Endothelial cell of umbilical vein (primary cell): Measurements from ENCODE around the gene MEF2C. TPM values are rescaled to one million over a fixed set of nuclear protein-coding genes. Genes with fewer than 3 reads are reported as not detected.

ENCODE experiments used
- BruUV-seq: library from RNA; stranded (reverse); fragments of 400-500 nt; replicated peaks from 2 replicates; lab custom pipeline; 2021; lab: Mats Ljungman, UMichigan
- CTCF ChIA-PET: fragments of 300-600, 350-600 bp; sonication (Branson Sonifier 250); formaldehyde crosslinking; loops from one replicate; lab custom pipeline; 2021; ENCODE audit warnings: antibody characterized with exemption, inconsistent platforms; lab: Charles Lee
- POLR2A ChIA-PET: fragments of 300-600, 350-600 bp; sonication (Branson Sonifier 250); formaldehyde crosslinking; loops from one replicate; lab custom pipeline; 2021; ENCODE audit warnings: antibody characterized with exemption, inconsistent platforms; lab: Charles Lee
- DNase-seq: peaks from one replicate; pipeline ENCODE4 v3.0.0-alpha.2; 2011; ENCODE audit warnings: low read depth, low spot score
- FAIRE-seq: peaks from 2 replicates; lab custom pipeline; 2011; peaks lifted over from hg19 to GRCh38; lab: Jason Lieb, UNC
- H2AFZ ChIP-seq: 2 replicates; pipeline ENCODE4 v1.6.0; 2012; ENCODE audit warnings: low read depth, low read length, control low read depth, inconsistent platforms
- H3K27ac ChIP-seq: 2 replicates; pipeline ENCODE4 v1.5.1; 2011; ENCODE audit warnings: low read depth, mild to moderate bottlenecking, control low read depth, low read length, moderate library complexity; ENCODE audit not compliant: insufficient read depth
- H3K27me3 ChIP-seq, 2 experiments: 2 replicates each; pipeline versions ENCODE4 v1.6.0 to v1.6.1; 2011; ENCODE audit warnings: low read length in 2 of 2, mixed read lengths in 1 of 2; ENCODE audit not compliant: control insufficient read depth in 2 of 2, insufficient read depth in 2 of 2
- H3K36me3 ChIP-seq, 2 experiments: 2 replicates in 1 of 2; 3 replicates in 1 of 2; pipeline ENCODE4 v1.5.1; 2011; ENCODE audit warnings: low read length in 2 of 2, mild to moderate bottlenecking in 1 of 2, moderate library complexity in 1 of 2; ENCODE audit not compliant: control insufficient read depth in 2 of 2, insufficient read depth in 2 of 2; ENCODE audit errors: extremely low read depth in 1 of 2
- H3K4me1 ChIP-seq: 3 replicates; pipeline ENCODE4 v1.5.1; 2011; ENCODE audit warnings: mild to moderate bottlenecking, low read length; ENCODE audit not compliant: control insufficient read depth, insufficient read depth; ENCODE audit errors: extremely low read depth
- H3K4me2 ChIP-seq: 2 replicates; pipeline ENCODE4 v1.6.1; 2011; ENCODE audit warnings: low read length, control low read depth, mixed read lengths; ENCODE audit not compliant: insufficient read depth
- H3K4me3 ChIP-seq, 3 experiments: fragments of 200-600 bp in 1 of 3; sonication (generic), shearing (Covaris generic) in 1 of 3; replicated peaks in 1 of 3; 2 replicates each; pipeline ENCODE4 v1.5.1; 2011 to 2016; ENCODE audit warnings: control low read depth in 3 of 3, low read length in 3 of 3, mild to moderate bottlenecking in 2 of 3, inconsistent platforms in 1 of 3, low read depth in 1 of 3, moderate library complexity in 1 of 3; ENCODE audit not compliant: insufficient read depth in 1 of 3
- H3K79me2 ChIP-seq: 2 replicates; pipeline ENCODE4 v1.6.0; 2012; ENCODE audit warnings: low read length, inconsistent platforms; ENCODE audit not compliant: control insufficient read depth, insufficient read depth
- H3K9ac ChIP-seq: replicated peaks from 2 replicates; pipeline ENCODE3; 2011; ENCODE audit warnings: low read length, control low read depth; ENCODE audit not compliant: insufficient read depth; ENCODE audit errors: extremely low read depth
- H3K9me1 ChIP-seq: replicated peaks from 3 replicates; pipeline ENCODE4 v1.6.0; 2011; ENCODE audit warnings: mild to moderate bottlenecking, low read length; ENCODE audit not compliant: control insufficient read depth, insufficient read depth; ENCODE audit errors: extremely low read depth
- H3K9me3 ChIP-seq: replicated peaks from 2 replicates; pipeline ENCODE4 v1.5.1; 2012; ENCODE audit warnings: low read length, inconsistent platforms; ENCODE audit not compliant: control insufficient read depth, insufficient read depth
- H4K20me1 ChIP-seq: replicated peaks from 2 replicates; pipeline ENCODE3; 2011; ENCODE audit warnings: mild to moderate bottlenecking, low read length; ENCODE audit not compliant: control insufficient read depth, insufficient read depth; ENCODE audit errors: extremely low read depth
- EZH2 ChIP-seq: IDR thresholded peaks from 2 replicates; pipeline ENCODE4 v1.6.1; 2012; ENCODE audit warnings: borderline replicate concordance, low read depth, mild to moderate bottlenecking, moderate library complexity, low read length, inconsistent platforms; ENCODE audit not compliant: severe bottlenecking
- FOS ChIP-seq: IDR thresholded peaks from 2 replicates; pipeline ENCODE4 v1.6.1; 2011; ENCODE audit warnings: mild to moderate bottlenecking, low read length, moderate library complexity, borderline replicate concordance; ENCODE audit not compliant: insufficient read depth
- GATA2 ChIP-seq: IDR thresholded peaks from 2 replicates; pipeline ENCODE4 v1.7.0; 2011; ENCODE audit warnings: low read depth, mild to moderate bottlenecking, moderate library complexity, mixed read lengths, low read length; ENCODE audit not compliant: insufficient read length, insufficient read depth
- JUN ChIP-seq: IDR thresholded peaks from 2 replicates; pipeline ENCODE4 v1.6.1; 2011; ENCODE audit warnings: borderline replicate concordance, low read depth; ENCODE audit not compliant: insufficient read length, insufficient read depth
- MYC ChIP-seq: IDR thresholded peaks from one replicate; pipeline ENCODE4 v1.6.1; 2011; ENCODE audit warnings: mild to moderate bottlenecking, low read depth, low read length
- POLR2A ChIP-seq: IDR thresholded peaks from 2 replicates; pipeline ENCODE4 v1.6.1; 2012; ENCODE audit warnings: low read depth, mild to moderate bottlenecking, control low read depth, low read length
- POLR2AphosphoS5 ChIP-seq: IDR thresholded peaks from 2 replicates; pipeline ENCODE4 v1.6.1; 2012; ENCODE audit warnings: low read depth, mild to moderate bottlenecking, control low read depth, low read length, moderate library complexity; ENCODE audit not compliant: insufficient read depth
- dilution Hi-C: fragments of 300-500 bp; cut with MboI; formaldehyde crosslinking; loops from one replicate; pipeline ENCODE4 v1.15.0; 2019; ENCODE audit warnings: low sequenced_read_pairs; ENCODE audit not compliant: extremely low pct_ligation_motif_present
- intact Hi-C: fragments of 100-400 bp; cut with micrococcal nuclease; formaldehyde crosslinking; loops from one replicate; pipeline ENCODE4 v1.10.0; 2022
- polyA plus RNA-seq, 4 experiments: library from polyadenylated mRNA; depleted of rRNA in 3 of 4; stranded (reverse) in 3 of 4; unstranded in 1 of 4; fragments of >200 nt; gene quantifications; 2 replicates each; pipeline versions ENCODE4 v1.2.1 to v1.2.3, GENCODE V29; 2011 to 2012; ENCODE audit warnings: missing spikeins in 1 of 4
- total RNA-seq: library from RNA; stranded (reverse); gene quantifications from 2 replicates; pipeline ENCODE4 v1.2.3, GENCODE V29; 2021
- TF ChIP-seq, protein P1 (sequence below): IDR thresholded peaks from 2 replicates; pipeline ENCODE4 v1.6.1; 2011; ENCODE audit not compliant: insufficient read depth, insufficient read length
- TF ChIP-seq, protein P2 (sequence below), 2 donors: IDR thresholded peaks; 1 replicate in 1 of 2; 2 replicates in 1 of 2; pipeline ENCODE4 v1.5.1; 2011; ENCODE audit warnings: low read length in 2 of 2, mild to moderate bottlenecking in 2 of 2, moderate library complexity in 2 of 2, control low read depth in 1 of 2, inconsistent platforms in 1 of 2, low read depth in 1 of 2; ENCODE audit not compliant: insufficient read depth in 1 of 2; ENCODE audit errors: extremely low read depth in 1 of 2

The MEF2C gene
- total and polyA plus RNA-seq, 2 donors (not counting 3 experiments of a cell fraction or from before 2014, with no cell fraction given): 21.2 to 67.7 TPM

DNA sequence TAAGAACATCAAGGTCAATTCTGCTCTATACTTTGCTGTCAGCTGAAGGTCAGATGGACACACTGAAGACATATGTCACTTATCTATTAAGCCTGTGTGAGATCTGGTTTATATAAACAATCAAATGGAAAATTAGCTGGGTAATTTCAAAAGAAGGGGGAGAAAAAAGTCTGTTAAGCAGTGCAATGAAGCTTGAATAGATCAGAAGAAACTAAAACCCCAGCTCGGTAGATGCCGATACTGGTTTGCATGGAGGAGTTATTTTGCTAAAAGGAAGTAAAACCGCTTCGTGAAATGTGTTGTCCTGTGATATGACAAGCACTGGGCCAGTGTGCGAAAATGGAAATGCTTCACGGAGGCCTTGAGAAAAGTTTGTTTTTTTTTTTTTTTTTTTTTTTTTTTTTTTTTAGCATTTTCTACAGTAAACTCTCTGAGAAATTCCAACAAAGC is 148.8 kb downstream of the MEF2C start:
- ChIA-PET POLR2A (interaction anchor here (0.6 kb wide), 1 partner anchor 150 kb away, joined by 3 read pairs; no protein-coding TSS in a partner anchor), CTCF (interaction anchor here (1.3 to 1.6 kb wide), 2 partner anchors 10 to 953 kb away, joined by 3 to 11 read pairs; no protein-coding TSS in a partner anchor)
- peak overlapping the region; percentile 49 for H2AFZ ChIP-seq
- H3K4me3 ChIP-seq: peak overlapping the region in 1 of 3 experiments; percentile 51
- H3K9me3 ChIP-seq: no peaks in the 10 kb centered on the region
- H3K79me2 ChIP-seq: no peaks in the 10 kb centered on the region
- FAIRE-seq (peak; percentile 75), DNase-seq (peak; percentile 66)
- H3K9ac ChIP-seq: peak overlapping the region; percentile 50
- peaks cover 14% of the 10 kb centered on the region for H3K4me1 ChIP-seq
- peaks cover 0 to 1% of the 10 kb centered on the region in 2 experiments for H3K36me3 ChIP-seq
- H3K27ac ChIP-seq: peak overlapping the region; percentile 40
- dilution Hi-C loops (no loop called here), intact Hi-C loops (loop anchor here (1.0 to 5.0 kb wide), 3 partner anchors 51 to 218 kb away; no protein-coding TSS in a partner anchor)
- H4K20me1 ChIP-seq: no peaks in the 10 kb centered on the region
- no peaks in the 10 kb centered on the region for H3K9me1 ChIP-seq
- H3K27me3 ChIP-seq: no peaks in the 10 kb centered on the region
- no TSS peak for BruUV-seq
- peak overlapping the region; percentile 71 for H3K4me2 ChIP-seq
- TF ChIP-seq JUN (no peak), FOS (no peak), POLR2A (no peak), EZH2 (no peak), GATA2 (no peak), MYC (no peak), POLR2AphosphoS5 (no peak)
- TF ChIP-seq, protein P1, sequence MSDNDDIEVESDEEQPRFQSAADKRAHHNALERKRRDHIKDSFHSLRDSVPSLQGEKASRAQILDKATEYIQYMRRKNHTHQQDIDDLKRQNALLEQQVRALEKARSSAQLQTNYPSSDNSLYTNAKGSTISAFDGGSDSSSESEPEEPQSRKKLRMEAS: no peak
- TF ChIP-seq, protein P2, sequence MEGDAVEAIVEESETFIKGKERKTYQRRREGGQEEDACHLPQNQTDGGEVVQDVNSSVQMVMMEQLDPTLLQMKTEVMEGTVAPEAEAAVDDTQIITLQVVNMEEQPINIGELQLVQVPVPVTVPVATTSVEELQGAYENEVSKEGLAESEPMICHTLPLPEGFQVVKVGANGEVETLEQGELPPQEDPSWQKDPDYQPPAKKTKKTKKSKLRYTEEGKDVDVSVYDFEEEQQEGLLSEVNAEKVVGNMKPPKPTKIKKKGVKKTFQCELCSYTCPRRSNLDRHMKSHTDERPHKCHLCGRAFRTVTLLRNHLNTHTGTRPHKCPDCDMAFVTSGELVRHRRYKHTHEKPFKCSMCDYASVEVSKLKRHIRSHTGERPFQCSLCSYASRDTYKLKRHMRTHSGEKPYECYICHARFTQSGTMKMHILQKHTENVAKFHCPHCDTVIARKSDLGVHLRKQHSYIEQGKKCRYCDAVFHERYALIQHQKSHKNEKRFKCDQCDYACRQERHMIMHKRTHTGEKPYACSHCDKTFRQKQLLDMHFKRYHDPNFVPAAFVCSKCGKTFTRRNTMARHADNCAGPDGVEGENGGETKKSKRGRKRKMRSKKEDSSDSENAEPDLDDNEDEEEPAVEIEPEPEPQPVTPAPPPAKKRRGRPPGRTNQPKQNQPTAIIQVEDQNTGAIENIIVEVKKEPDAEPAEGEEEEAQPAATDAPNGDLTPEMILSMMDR (IDR thresholded peaks at IDR 0.05; ENCODE audit: extremely low read depth in 1 of 2, insufficient read depth in 1 of 2, low read depth in 1 of 2, low read length in 2 of 2): no peak
